Measurements from ENCODE around the gene NFS1.
"Not testable (repeated sequence)": the region's sequence is repeated elsewhere in the genome, so short reads cannot be mapped to it uniquely, and the experiment has no call there.

NFS1 gene

DNA sequence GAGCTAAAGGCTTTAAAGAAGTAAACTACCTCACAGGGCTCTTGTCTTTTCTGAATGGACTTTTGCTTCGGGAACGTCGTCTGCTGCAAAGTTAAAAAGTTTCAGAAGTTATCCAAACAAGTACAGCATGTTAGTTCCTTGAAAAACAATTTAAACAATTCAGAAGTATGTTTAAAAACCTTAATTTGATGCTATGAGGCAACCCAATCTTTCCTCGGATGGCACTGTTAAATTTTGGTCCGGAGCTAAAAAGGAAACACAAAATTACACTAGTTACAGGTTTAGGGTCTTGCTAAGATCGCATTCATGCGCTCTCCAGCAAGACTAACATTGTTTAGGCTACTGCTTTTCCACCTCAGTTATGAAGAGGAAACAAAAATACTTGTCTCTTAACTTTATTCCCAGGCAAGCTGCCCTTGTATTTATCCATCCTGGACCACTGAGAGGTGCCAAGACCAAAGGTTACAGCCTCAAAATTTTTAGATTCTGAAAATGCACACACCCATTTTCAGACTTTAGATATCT is 30.2 kb upstream of the NFS1 start:
- DNase-seq, result no peak

GRCh38 chr20:35726842-35727711 is 27.9 kb upstream of the NFS1 start:
- DNase-seq, result no peak

- DNase-seq, result no peak
Measured at GRCh38 chr20:35724321-35725230, 25.4 kb upstream of the NFS1 start.

GRCh38 chr20:35723652-35724320 is 24.6 kb upstream of the NFS1 start:
- DNase-seq, result not testable (repeated sequence)

DNA sequence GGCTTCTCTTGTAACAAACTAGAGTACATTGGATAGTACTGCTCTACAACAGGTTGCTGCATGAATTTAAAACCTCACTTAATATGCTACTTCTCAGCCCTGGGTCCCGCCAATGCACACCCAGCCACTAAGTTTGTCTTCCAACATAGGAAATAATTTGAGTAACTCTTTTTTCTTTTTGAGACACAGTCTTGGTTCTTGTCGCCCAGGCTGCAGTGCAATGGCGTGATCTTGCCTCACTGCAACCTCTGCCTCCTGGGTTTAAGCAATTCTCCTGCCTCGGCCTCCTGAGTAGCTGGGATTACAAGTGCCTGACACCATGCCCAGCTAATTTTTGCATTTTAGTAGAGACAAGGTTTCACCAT is 24.1 kb upstream of the NFS1 start:
- DNase-seq, result not testable (repeated sequence)

DNA sequence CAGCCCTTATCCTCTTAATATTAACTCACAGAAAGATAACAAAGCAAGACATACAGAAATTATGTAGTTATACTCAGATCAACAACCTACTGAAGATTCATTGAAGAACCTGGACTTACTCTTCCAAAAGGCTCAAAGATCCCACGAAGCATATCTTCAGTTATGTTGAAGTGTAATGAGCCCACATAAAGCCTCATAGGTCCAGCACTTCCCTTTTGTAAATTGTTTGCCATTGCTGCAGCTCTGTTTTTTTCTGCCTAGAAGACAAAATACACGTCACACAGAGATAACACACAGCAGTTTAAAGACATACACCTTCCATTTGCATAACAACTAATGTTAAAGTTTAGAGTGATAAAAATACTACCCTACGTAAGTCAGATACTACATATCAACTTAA is 22.5 kb upstream of the NFS1 start:
- DNase-seq, result no peak

DNA sequence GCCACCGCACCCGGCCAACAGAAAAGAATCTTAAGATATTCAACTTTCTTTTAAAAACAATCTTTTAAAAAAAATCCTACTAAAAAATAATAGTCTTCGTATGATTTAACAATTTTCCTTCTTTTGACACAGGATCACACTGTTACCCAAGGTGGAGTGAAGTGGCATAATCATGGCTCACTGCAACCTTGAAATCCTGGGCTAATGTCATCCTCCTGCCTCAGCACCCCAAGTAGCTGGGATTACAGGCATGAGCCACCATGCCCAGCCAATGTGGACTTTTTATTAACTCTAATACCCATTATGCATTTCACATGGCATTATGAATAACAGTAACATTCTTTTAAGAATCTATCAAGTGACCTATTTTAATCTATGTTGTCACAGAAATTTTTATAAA is 22.1 kb upstream of the NFS1 start:
- no peak for DNase-seq

DNA sequence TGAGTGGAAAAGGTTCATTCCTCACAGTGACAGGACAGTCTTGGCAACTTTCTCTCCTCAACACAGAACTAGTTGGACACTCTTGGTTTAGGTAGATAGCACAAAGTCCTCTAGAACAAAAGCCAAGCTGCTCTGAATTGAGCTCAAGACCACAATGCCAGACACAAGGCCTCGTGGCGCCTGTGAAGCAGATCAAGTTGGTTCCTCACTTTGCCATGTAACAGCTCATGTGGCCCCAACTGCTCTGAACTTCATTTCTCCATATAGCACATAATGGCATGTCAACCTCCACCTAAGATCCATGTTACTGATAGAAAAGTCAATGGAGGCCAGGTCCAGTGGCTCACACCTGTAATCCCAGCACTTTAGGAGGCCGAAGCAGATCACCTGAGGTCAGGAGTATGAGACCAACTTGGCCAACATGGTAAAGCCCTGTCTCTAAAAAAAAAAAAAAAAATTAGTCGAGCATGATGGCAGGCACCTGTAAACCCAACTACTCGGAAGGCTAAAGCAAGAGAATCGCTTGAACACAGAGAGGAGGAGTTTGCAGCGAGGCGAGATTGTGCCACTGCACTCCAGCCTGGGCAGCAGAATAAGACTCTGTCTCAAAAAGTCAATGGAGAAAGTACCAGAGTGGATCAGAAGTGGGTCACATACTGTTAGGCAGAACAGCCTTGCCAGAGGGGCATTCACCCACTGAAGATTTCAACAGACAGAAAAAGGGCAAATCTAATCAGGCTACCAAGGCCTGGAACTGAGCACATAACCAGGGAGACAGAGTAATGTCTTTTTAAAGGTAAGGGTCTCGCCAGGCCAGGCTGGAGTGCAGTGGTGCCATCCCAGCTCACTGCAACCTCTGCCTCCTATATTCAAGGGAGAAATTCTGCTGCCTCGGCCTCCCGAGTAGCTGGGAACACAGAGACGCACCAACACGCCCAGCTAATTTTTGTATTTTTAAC is 21.3 kb upstream of the NFS1 start:
- no peak for DNase-seq

GRCh38 chr20:35719717-35720116 is 20.6 kb upstream of the NFS1 start:
- no peak for DNase-seq

GRCh38 chr20:35718972-35719635 is 20.0 kb upstream of the NFS1 start:
- no peak for DNase-seq

- DNase-seq, result not testable (repeated sequence)
Measured at GRCh38 chr20:35718321-35718720, 19.2 kb upstream of the NFS1 start.

DNA sequence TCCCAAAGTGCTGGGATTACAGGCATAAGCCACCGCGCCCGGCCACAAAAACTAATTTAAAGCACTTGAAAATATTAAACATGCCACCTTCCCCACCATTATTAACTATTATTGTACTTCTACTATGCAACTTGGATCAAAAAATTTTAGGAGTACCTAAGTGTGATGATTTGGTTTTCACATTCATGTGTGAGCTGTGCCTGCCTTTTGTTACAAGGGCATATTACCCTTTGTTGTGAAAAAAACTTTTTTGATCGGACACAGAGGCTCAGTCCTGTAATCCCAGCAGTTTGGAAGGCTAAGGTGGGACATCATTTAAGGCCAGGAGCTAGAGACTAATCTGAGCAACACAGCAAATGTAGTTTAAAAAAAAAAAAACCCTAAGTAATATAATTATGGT is 17.2 kb upstream of the NFS1 start:
- no peak for DNase-seq

- DNase-seq, result no peak
Measured at GRCh38 chr20:35715652-35716051, 16.5 kb upstream of the NFS1 start.

DNA sequence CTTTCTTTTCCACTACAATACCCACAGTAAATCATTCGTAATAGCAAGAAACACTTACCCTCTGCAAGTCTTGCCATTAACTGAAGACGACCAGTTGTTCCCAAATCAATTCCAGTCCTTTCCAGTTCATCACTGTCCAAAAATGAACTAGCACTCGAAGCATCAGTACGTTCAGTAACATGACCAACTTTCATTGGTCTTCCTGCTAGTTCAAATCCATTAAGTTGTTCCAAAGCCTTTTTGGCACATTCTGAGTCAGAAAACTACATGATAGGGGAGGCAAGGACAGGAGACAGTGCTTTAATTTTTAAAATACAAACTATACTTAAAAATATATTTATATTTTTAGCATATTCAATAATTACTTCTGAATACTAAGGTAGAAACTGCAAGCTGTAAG is 15.0 kb upstream of the NFS1 start:
- DNase-seq, result no peak

DNA sequence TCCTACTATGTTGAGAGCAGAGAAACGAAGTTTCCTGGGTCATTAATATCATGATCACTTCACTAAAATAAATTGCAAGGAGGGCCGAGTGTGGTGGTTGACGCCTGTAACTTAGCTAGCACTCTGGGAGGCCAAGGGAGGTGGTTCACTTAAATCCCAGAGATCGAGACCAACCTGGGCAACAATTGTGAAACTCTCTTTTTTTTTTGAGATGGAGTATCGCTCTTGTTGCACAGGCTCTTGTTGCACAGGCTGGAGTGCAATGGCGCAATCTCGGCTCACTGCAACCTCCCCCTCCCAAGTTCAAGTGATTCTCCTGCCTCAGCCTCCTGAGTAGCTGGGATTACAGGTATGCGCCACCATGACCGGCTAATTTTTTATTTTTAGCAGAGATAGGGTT is 14.0 kb upstream of the NFS1 start:
- DNase-seq, result not testable (repeated sequence)

- DNase-seq, result no peak
Measured at GRCh38 chr20:35711588-35712209, 12.5 kb upstream of the NFS1 start.

DNA sequence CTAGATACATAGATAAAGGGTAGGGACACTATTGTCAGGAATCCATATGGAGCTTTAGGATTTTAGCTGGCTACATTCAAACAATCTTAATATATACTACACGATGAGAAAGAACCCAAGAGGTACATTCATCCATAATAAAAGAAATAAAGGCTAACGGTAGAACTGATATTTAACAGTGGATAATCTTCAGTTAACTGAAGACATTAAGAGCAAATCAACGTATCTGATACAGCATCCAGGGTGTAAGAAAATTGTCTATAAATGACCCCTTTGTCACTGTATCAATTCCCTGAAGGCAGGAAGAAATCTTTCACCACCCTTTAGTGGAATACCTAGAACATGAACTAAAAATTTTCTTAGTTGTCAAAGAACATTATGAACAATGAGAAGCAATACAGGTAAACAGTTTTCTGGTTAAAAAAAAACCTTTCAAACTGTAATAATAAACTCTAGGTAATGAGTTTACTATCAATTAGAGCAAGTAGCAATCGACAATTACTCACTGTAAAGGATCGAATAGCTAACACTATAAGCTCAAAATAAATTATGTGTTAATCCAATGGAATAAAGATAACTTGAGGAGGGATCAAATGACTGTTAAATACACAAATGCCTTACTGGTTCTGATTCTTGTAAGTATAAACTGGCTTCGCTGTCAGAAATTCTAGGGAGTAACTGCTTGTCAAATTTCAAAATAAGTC is 11.9 kb upstream of the NFS1 start:
- DNase-seq, result no peak

- no peak for DNase-seq
Measured at GRCh38 chr20:35710039-35710438, 10.9 kb upstream of the NFS1 start.

DNA sequence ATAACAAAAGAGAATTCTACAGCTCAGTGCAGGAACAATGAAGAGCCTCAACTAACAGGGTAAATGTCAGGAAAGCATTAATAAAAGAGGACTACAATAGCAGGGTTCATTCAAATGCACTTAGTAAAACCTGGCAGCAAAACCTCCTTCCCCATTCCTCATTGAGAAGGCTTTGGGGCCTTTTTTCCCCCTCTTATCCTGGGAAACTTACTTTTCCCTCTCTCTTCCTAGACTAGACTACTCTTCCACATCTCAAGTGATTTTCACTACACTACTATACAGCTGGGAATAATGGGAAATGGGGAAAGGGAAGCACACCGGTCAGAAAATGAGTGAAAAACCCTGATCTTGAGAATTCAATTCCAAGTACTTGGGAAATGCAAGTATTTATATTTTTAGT is 10.1 kb upstream of the NFS1 start:
- no peak for DNase-seq

DNA sequence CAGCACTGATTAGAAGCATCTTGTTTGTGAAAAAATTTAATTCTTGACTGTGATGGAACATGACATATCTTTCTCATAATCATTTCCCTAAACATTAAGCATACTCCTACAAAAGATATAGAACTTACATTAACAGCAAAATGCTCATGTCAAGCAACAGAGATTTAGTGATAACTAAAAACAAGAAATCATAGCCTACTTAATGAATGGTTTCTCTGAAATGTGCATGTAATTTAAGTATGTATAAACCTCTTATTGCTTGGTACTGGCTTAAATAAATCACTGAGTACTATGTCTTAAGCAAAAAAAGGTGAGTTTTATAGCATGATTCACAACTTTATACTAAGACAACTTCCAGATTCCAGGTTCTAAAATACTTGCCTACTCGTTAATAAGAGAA is 9.3 kb upstream of the NFS1 start:
- no peak for DNase-seq

All from activated naive CD4-positive, alpha-beta T cell (primary cell).